HG02852 (cell line): ENCODE results near the gene PACS1.
"Not testable (repeated sequence)": the region's sequence is repeated elsewhere in the genome, so short reads cannot be mapped to it uniquely, and the experiment has no call there.

Experiments used
- ATAC-seq: cut with Tn5 transposase; IDR thresholded peaks from one replicate; pipeline ENCODE4 v1.9.1; 2021; ENCODE audit warnings: mild to moderate bottlenecking, moderate library complexity; ENCODE audit not compliant: unreplicated experiment

PACS1 gene

GRCh38 chr11:66072518-66072917, 2.4 kb downstream of the PACS1 start:
- no peak for ATAC-seq

GRCh38 chr11:66073669-66074068, 3.6 kb downstream of the PACS1 start:
- no peak for ATAC-seq

- no peak for ATAC-seq
Observed at GRCh38 chr11:66075273-66075672, 5.2 kb downstream of the PACS1 start.

GRCh38 chr11:66076561-66076960, 6.5 kb downstream of the PACS1 start:
- no peak for ATAC-seq

- no peak for ATAC-seq
Observed at GRCh38 chr11:66077927-66078326, 7.9 kb downstream of the PACS1 start.

- ATAC-seq, result not testable (repeated sequence)
Observed at GRCh38 chr11:66078949-66079348, 8.9 kb downstream of the PACS1 start.

GRCh38 chr11:66080055-66080817, 10.2 kb downstream of the PACS1 start:
- ATAC-seq, result no peak

- no peak for ATAC-seq
Observed at GRCh38 chr11:66081505-66081904, 11.4 kb downstream of the PACS1 start.

- no peak for ATAC-seq
Observed at GRCh38 chr11:66082946-66083698, 13.1 kb downstream of the PACS1 start.

GRCh38 chr11:66083767-66084166, 13.7 kb downstream of the PACS1 start:
- no peak for ATAC-seq

- no peak for ATAC-seq
Observed at GRCh38 chr11:66084821-66085475, 14.9 kb downstream of the PACS1 start.

- no peak for ATAC-seq
Observed at GRCh38 chr11:66087148-66087908, 17.3 kb downstream of the PACS1 start.

- ATAC-seq, result no peak
Observed at GRCh38 chr11:66089067-66089466, 19.0 kb downstream of the PACS1 start.

GRCh38 chr11:66090288-66090687, 20.2 kb downstream of the PACS1 start:
- ATAC-seq, result no peak

- not testable (repeated sequence) for ATAC-seq
Observed at GRCh38 chr11:66092125-66092524, 22.1 kb downstream of the PACS1 start.

GRCh38 chr11:66099746-66100145, 29.7 kb downstream of the PACS1 start:
- ATAC-seq, result not testable (repeated sequence)

GRCh38 chr11:66100272-66101065, 30.4 kb downstream of the PACS1 start:
- ATAC-seq, result no peak

GRCh38 chr11:66101066-66101464, 31.0 kb downstream of the PACS1 start:
- ATAC-seq, result no peak

- no peak for ATAC-seq
Observed at GRCh38 chr11:66104057-66104638, 34.1 kb downstream of the PACS1 start.
